Dermis microvascular lymphatic vessel endothelial cell (primary cell): Measurements from ENCODE around the gene CCDC51. TPM values are rescaled to one million over a fixed set of nuclear protein-coding genes. Genes with fewer than 3 reads are reported as not detected.
"Not testable (repeated sequence)": the region's sequence is repeated elsewhere in the genome, so short reads cannot be mapped to it uniquely, and the experiment has no call there.

Experiments
- DNase-seq, 2 donors: peaks; one replicate each; pipeline versions ENCODE4 v3.0.0 to v3.0.0-alpha.2; 2010; ENCODE audit warnings: low read depth in 2 of 2
- total RNA-seq: library from RNA; depleted of rRNA; stranded (reverse); fragments of >200 nt; gene quantifications from 2 replicates; pipeline ENCODE4 v1.2.1, GENCODE V29; 2014

CCDC51 gene
- total RNA-seq, 1 donor from 2014 or later: 13.1 TPM

DNA sequence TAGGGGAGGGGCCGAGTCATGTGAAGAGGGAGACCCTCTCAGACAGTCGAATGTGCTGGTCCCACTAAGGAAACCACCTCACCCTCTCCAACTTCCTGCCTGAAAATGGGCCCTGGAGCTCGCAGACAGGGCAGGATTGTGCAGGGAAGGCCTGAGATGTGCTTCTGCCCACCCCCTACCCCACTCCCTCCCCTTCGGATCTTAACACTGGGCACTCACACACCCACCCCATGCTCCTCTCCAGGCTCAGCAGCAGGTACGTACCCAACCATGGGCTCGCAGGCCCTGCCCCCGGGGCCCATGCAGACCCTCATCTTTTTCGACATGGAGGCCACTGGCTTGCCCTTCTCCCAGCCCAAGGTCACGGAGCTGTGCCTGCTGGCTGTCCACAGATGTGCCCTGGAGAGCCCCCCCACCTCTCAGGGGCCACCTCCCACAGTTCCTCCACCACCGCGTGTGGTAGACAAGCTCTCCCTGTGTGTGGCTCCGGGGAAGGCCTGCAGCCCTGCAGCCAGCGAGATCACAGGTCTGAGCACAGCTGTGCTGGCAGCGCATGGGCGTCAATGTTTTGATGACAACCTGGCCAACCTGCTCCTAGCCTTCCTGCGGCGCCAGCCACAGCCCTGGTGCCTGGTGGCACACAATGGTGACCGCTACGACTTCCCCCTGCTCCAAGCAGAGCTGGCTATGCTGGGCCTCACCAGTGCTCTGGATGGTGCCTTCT lies 26.6 kb upstream of the CCDC51 start:
- peak in 1 of 2 donors; percentile 37 for DNase-seq

DNA sequence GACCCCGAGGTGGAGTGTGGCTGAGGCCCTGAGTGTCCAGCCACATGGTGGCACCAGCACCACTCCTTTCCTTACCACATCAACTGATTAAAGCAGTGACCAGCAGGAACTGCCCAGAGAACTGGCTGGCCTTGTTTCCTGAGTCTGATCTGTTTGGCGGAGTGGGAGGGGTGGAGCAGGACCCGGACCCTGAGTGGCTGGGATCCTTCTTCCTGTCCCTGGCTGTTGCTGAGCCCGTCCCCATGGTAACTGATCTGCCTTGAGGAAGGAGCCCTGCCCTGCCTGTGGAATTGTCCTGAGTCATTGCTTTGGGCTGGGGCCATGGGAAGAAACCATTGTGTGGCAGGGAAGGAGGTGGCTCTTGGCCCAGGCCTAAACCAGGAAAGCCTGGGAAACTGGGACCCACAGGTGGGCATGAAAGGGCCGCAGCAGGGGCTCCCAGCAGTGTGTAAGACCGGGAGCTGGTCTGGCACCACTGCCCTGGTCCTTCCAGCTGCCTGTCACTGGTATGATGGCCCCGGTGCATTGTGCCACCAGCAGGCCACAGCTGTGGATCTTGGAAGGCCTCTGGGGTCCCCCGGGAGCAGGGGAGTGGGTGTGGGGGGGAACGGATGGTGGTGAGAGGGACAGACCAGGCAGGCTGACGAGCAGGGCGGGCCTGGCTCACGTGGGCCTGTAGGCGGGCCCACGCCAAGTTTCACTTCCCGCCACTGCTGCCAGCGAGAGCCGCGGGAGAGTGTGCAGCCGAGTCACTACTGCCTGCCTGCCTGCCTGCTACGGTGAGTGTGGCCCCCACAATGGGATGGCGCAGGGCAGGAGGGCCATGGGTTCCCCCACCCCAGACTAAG lies 25.8 kb upstream of the CCDC51 start:
- DNase-seq: peak; percentile 100

DNA sequence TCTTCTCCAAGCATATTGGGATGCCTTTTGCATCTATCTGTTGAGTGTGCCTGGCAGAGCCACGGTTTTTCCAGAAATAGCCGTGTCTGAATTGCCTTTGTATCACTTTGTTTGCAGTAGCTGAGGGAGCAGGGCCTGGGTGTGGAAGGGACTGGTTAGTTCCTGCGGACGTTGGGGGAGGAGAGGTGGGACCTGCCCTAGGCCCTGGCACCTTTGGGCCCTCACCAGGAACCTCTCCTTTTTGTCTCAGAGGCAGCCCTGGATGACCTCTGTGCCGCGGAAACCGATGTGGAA lies 25.3 kb upstream of the CCDC51 start:
- no peak for DNase-seq

- no peak for DNase-seq
Measured at GRCh38 chr3:48464713-48465221, 24.8 kb upstream of the CCDC51 start.

DNA sequence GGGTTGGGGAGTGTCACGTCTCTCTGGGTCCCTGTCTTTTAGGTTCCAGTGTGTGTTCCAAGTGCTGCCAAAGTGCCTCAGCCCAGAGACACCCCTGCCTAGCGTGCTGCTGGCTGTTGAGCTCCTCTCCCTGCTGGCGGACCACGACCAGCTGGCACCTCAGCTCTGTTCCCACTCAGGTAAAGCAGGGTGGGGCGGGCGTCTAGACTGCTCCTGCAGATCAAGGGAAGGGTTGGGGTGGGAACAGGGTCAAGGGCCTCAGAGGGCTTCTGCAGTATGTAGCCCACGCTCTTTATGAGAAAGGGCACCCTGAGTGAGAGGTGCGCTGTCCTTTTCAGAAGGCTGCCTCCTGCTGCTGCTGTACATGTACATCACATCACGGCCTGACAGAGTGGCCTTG lies 23.8 kb upstream of the CCDC51 start:
- no peak for DNase-seq

DNA sequence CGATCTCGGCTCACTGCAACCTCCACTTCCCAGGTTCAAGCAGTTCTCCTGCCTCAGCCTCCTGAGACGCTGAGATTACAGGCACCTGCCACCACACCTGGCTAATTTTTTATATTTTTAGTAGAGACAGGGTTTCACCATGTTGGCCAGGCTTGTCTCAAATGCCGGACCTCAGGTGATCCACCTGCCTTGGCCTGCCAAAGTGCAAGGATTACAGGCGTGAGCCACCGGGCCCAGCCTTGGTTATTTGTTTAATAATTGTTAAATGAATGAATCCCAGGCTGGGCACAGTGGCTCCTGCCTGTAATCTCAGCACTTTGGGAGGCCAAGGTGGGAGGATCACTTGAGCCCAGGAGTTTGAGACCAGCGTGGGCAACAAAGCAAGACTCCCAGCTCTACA lies 21.8 kb upstream of the CCDC51 start:
- not testable (repeated sequence) for DNase-seq

DNA sequence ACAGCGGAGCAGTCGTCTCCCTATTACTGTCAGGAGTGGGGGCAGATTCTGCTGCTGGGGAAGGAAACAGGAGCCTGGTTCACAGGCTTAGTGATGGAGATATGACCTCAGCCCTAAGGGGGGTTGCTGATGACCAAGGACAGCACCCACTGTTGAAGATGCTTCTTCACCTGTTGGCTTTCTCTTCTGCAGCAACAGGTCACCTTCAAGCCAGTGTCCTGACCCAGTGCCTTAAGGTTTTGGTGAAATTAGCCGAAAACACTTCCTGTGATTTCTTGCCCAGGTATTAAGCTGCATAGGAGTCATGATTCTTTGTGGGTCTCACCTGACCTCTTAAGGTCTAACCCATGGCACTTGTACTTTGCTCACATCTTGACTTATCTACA lies 20.6 kb upstream of the CCDC51 start:
- no peak for DNase-seq

- DNase-seq: no peak
Measured at GRCh38 chr3:48459773-48460516, 20.0 kb upstream of the CCDC51 start.

- no peak for DNase-seq
Measured at GRCh38 chr3:48459331-48459730, 19.4 kb upstream of the CCDC51 start.

- no peak for DNase-seq
Measured at GRCh38 chr3:48456456-48456855, 16.5 kb upstream of the CCDC51 start.

DNA sequence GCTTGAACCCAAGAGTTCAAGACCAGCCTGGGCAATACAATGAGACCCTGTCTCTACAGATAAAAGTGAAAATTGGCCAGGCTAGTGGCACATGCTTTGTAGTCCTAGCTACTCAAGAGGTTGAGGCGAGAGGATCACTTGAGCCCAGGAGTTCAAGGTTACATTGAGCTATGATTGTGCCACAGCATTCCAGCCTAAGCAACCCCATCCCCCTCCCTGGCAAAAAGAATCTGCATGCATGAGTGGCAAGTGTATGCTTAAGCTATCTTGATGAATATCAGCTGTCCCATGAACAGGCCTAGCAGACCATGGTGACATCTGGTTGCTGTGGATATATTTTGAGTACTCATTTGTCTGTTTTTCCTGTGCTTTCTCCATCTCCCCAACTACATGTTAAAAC lies 11.4 kb upstream of the CCDC51 start:
- no peak for DNase-seq

GRCh38 chr3:48446425-48447193 lies 6.7 kb upstream of the CCDC51 start, which contains the start of gene ATRIP:
ATRIP (plus strand) TSS chr3:48446737; CDS start chr3:48446846, 109 bp downstream.
- peak; percentile 60 to 90 for DNase-seq

- DNase-seq: no peak
Measured at GRCh38 chr3:48446043-48446424, 6.1 kb upstream of the CCDC51 start.

DNA sequence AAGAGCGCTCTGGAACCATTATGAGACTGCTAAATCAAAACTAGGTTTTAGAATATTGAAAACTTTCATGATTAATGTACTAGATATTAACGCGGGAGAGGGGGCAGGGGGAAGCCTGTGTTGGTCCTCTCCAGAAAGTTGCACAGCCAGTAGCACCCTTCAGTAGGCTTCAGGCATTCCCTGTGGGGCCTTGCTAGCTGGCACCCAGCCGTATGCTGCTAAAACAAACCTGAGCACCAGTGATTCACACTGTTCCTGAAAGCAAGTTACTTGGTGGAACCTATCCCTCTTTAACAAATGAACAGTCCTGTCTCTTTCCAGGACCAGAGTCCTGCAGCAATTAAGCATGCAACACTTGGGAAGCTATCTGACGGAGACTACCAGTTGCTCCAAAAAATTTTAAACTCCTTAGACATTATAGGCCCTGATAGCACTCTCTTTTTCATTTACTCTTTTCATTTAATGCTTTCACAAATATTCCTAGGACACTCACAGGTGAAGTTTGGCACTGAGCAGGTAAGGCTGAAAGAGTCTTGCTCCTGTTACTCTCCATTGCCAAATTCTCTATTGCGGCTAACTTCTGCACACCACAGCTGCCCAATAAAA lies 5.5 kb upstream of the CCDC51 start:
- no peak for DNase-seq

DNA sequence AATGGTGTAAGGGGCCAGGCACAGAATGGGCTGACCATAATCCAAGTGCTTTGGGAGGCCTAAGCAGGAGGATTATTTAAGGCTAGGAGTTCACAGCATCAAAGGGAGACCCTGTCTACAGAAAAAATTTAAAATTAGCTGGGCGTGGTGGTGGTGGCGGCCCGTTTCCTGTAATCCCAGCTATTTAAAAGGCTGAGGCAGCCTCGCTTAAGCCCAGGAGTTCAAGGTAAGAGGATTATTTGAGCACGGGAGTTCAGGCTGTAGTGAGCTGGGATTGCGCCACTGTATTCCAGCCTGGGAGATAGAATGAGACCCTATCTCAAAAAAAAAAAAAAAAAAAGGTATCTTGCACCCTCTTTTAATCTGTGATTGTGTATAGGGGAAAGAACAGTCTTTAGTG lies 2.0 kb upstream of the CCDC51 start:
- no peak for DNase-seq

- DNase-seq: peak in 1 of 2 donors; percentile 41
Measured at GRCh38 chr3:48440590-48440958, 655 bp upstream of the CCDC51 start.

DNA sequence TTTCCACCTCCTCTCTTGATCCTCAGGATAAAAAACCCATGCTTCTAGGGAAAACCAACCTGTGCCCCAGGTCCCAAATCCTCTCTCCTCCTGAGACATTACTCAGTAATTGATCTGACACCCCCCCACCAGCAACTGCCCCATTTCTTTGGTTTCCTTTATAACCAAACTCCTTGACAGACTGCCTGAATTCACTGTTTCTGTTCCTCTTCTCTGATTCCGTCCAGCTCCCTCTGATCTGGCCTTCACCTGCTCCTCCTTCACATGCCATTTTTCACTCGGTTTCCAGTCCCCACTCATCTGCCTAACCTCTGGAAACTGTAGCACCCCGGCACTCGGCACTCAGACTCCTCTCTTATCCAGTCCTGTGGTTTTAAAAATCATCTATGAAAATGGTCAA lies 2.1 kb downstream of the CCDC51 start:
- no peak for DNase-seq

GRCh38 chr3:48436855-48437254 lies 3.1 kb downstream of the CCDC51 start:
- DNase-seq: no peak

GRCh38 chr3:48436477-48436787 lies 3.5 kb downstream of the CCDC51 start:
- DNase-seq: no peak

DNA sequence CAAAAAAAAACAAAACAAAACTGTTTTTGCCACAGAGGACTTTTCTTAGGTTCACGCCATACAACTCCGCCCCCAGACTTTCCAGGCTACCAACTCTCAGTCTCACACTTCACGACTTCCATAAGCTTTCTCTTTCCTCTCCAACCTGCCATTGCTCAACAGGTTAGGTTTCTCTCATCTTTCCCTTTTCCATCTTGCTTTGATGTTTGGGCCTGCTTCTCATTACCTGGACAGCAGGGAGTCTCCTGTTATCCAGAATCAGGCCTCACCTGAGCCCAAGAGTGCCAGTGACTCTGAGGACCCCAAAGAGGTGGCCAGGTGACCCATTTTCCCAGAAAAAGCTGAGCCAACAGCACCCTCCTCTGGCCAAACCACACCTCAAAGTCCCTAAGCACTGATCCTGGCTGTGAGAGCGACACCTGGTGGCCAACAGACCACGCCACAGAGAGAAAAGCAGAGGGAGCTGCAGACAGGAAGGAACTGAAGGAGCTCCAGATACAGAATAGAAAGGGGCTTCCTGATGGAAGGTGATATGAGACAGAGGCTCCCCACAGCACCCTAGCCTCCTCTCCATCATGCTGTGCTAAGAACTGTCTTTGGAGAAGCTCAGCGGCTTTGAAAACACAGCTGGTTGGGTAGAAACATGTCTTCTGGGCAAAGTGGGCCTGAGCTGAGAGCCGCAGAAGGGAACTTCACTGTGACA lies 4.0 kb downstream of the CCDC51 start:
- DNase-seq: peak; percentile 74 to 87

DNA sequence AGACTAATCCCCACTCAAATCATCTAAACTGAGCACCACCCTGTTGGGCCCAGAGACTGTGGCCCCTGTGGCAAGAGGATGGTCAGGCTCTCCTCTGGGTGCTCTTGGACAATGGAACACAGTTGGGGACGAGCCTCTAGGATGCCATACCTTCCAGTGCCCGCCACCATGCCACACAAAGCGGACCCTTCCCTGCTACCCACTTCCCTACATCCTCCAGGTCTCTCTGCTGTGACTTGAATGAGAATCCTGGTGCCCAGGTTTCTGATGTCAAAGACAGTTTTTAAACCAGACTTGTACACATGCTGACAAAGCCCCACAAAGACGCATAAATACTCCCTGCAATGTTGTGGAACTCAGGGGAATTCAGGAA lies 4.7 kb downstream of the CCDC51 start:
- DNase-seq: no peak
